ENCODE results near the gene IL21R.

DNA sequence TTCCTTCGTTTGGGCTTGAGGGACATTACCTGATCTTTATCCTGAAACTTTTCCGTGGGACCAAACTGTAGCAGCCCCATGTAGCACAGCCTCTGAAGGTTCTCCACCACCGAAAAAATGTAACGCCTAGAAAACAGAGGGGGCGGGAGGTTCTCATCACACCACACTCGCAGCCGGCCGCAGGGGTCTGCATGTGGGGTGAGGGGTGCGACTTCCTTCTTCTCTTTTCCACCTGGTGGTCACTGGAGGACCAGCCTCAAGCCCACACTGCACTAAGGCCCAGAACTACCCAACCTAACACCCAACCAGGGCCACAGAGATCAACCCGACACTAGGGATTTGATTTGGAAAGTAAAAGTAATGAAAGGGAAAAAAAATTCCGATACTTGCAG, 90.6 kb downstream of the IL21R start:
- TF ChIP-seq, protein P1, sequence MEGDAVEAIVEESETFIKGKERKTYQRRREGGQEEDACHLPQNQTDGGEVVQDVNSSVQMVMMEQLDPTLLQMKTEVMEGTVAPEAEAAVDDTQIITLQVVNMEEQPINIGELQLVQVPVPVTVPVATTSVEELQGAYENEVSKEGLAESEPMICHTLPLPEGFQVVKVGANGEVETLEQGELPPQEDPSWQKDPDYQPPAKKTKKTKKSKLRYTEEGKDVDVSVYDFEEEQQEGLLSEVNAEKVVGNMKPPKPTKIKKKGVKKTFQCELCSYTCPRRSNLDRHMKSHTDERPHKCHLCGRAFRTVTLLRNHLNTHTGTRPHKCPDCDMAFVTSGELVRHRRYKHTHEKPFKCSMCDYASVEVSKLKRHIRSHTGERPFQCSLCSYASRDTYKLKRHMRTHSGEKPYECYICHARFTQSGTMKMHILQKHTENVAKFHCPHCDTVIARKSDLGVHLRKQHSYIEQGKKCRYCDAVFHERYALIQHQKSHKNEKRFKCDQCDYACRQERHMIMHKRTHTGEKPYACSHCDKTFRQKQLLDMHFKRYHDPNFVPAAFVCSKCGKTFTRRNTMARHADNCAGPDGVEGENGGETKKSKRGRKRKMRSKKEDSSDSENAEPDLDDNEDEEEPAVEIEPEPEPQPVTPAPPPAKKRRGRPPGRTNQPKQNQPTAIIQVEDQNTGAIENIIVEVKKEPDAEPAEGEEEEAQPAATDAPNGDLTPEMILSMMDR (IDR thresholded peaks at IDR 0.05), result no peak
- no peak for TF ChIP-seq POLR2A (IDR thresholded peaks at IDR 0.05)
- TF ChIP-seq POLR2AphosphoS5 (IDR thresholded peaks at IDR 0.05), result no peak

Data from suprapubic skin (tissue), 4 donors.